HCT116 (cell line): ENCODE data around the gene LINC00632. TPM values are rescaled to one million over a fixed set of nuclear protein-coding genes. Genes with fewer than 3 reads are reported as not detected.

Experiments used
- ATAC-seq: fragments of 200-7000 bp; cut with Tn5 transposase; 2 replicates; pipeline ENCODE4 v1.9.1; 2020; ENCODE audit warnings: mild to moderate bottlenecking, moderate library complexity
- BruUV-seq: library from RNA; stranded (reverse); fragments of 400-500 nt; replicated peaks from 2 replicates; lab custom pipeline; 2021; lab: Mats Ljungman, UMichigan
- CTCF ChIA-PET: fragments of 300-600 bp; sonication (Branson Sonifier 250); formaldehyde crosslinking; loops from one replicate; lab custom pipeline; 2021; ENCODE audit warnings: antibody characterized with exemption; lab: Charles Lee
- POLR2A ChIA-PET: fragments of 300-600, 350-600 bp; sonication (Branson Sonifier 250); formaldehyde crosslinking; loops from one replicate; lab custom pipeline; 2021; ENCODE audit warnings: antibody characterized with exemption; lab: Charles Lee
- RAD21 ChIA-PET, 2 experiments: fragments of 300-600 bp; sonication (Branson Sonifier 250); formaldehyde crosslinking; loops; one replicate each; lab custom pipeline; 2023; ENCODE audit warnings: low total read pairs in 2 of 2; ENCODE audit not compliant: uncharacterized antibody in 2 of 2, unreplicated experiment in 2 of 2, low non-redundant PET in 1 of 2; lab: Charles Lee
- DNase-seq: peaks from one replicate; pipeline ENCODE4 v3.0.0-alpha.2; 2010; ENCODE audit warnings: low read depth, low spot score
- H2AFZ ChIP-seq: fragments of 200-600 bp; shearing (Covaris generic), sonication (generic); 2 replicates; pipeline ENCODE4 v1.6.1; 2017; ENCODE audit warnings: low read depth, mixed run types, mixed read lengths, antibody characterized with exemption, low read length; ENCODE audit not compliant: poor library complexity, severe bottlenecking
- H3K27ac ChIP-seq: 2 replicates; pipeline ENCODE4 v1.5.1; 2012; ENCODE audit warnings: low read depth, low read length
- H3K27me3 ChIP-seq: fragments of 200-600 bp; sonication (generic); 2 replicates; pipeline ENCODE4 v1.6.1; 2016; ENCODE audit warnings: mixed run types, low read length, mixed read lengths; ENCODE audit not compliant: insufficient read depth
- H3K36me3 ChIP-seq, 2 experiments: fragments of 200-500 bp in 1 of 2; fragments of 200-600 bp in 1 of 2; sonication (Bioruptor generic) in 1 of 2; sonication (generic) in 1 of 2; 2 replicates each; pipeline versions ENCODE4 v1.5.1 to v1.6.1; 2014 to 2016; ENCODE audit warnings: low read length in 2 of 2, inconsistent platforms in 1 of 2, mixed read lengths in 1 of 2, mixed run types in 1 of 2; ENCODE audit not compliant: insufficient read depth in 2 of 2, control insufficient read depth in 1 of 2
- H3K4me1 ChIP-seq, 2 experiments: fragments of 200-600 bp in 1 of 2; sonication (generic) in 1 of 2; 2 replicates each; pipeline versions ENCODE4 v1.5.1 to v1.6.1; 2012 to 2017; ENCODE audit warnings: low read length in 2 of 2, inconsistent platforms in 1 of 2, mild to moderate bottlenecking in 1 of 2, mixed read lengths in 1 of 2, mixed run types in 1 of 2, moderate library complexity in 1 of 2; ENCODE audit not compliant: insufficient read depth in 2 of 2, control insufficient read depth in 1 of 2
- H3K4me2 ChIP-seq: fragments of 200-600 bp; sonication (generic); 2 replicates; pipeline ENCODE4 v1.6.1; 2017; ENCODE audit warnings: mixed run types, low read length, mixed read lengths
- H3K4me3 ChIP-seq, 2 experiments: fragments of 200-600 bp in 1 of 2; sonication (generic) in 1 of 2; replicated peaks in 1 of 2; 2 replicates each; pipeline ENCODE4 v1.5.1; 2011 to 2016; ENCODE audit warnings: low read length in 2 of 2, control low read depth in 1 of 2, low read depth in 1 of 2, mild to moderate bottlenecking in 1 of 2, mixed read lengths in 1 of 2, mixed run types in 1 of 2
- H3K79me2 ChIP-seq: fragments of 200-600 bp; sonication (generic); 2 replicates; pipeline ENCODE4 v1.6.1; 2017; ENCODE audit warnings: mild to moderate bottlenecking, mixed run types, low read length, moderate library complexity, mixed read lengths; ENCODE audit not compliant: insufficient read depth
- H3K9ac ChIP-seq: fragments of 200-600 bp; sonication (generic); 2 replicates; pipeline ENCODE4 v1.6.1; 2016; ENCODE audit warnings: low read length, mixed read lengths
- H3K9me2 ChIP-seq: fragments of 200-600 bp; sonication (generic), shearing (Covaris generic); 2 replicates; pipeline ENCODE4 v1.6.1; 2017; ENCODE audit warnings: mixed run types, mild to moderate bottlenecking, moderate library complexity; ENCODE audit not compliant: insufficient read depth
- H3K9me3 ChIP-seq, 2 experiments: fragments of 200-500 bp in 1 of 2; fragments of 200-600 bp in 1 of 2; sonication (Bioruptor generic) in 1 of 2; sonication (generic) in 1 of 2; 2 replicates each; pipeline ENCODE4 v1.6.1; 2014 to 2017; ENCODE audit warnings: low read length in 2 of 2, mixed read lengths in 2 of 2, inconsistent platforms in 1 of 2, low read depth in 1 of 2, mild to moderate bottlenecking in 1 of 2, mixed run types in 1 of 2, moderate library complexity in 1 of 2; ENCODE audit not compliant: control insufficient read depth in 1 of 2, insufficient read depth in 1 of 2
- H4K20me1 ChIP-seq: fragments of 200-600 bp; sonication (generic), shearing (Covaris generic); 2 replicates; pipeline ENCODE4 v1.6.1; 2017; ENCODE audit warnings: mixed run types, mild to moderate bottlenecking, moderate library complexity; ENCODE audit not compliant: insufficient read depth
- CBX3 ChIP-seq: IDR thresholded peaks from 2 replicates; pipeline ENCODE4 v1.6.1; 2012; ENCODE audit warnings: low read depth
- CEBPB ChIP-seq: IDR thresholded peaks from 2 replicates; pipeline ENCODE4 v1.6.1; 2012; ENCODE audit warnings: low read depth
- ELF1 ChIP-seq: IDR thresholded peaks from 2 replicates; pipeline ENCODE4 v1.6.1; 2012; ENCODE audit warnings: low read depth, borderline replicate concordance
- EZH2 ChIP-seq: fragments of 200-600 bp; sonication (generic); IDR thresholded peaks from 2 replicates; pipeline ENCODE4 v1.6.1; 2017; ENCODE audit warnings: antibody characterized with exemption, mixed run types
- FOSL1 ChIP-seq: IDR thresholded peaks from 2 replicates; pipeline ENCODE4 v1.6.1; 2012; ENCODE audit warnings: low read depth
- RAD21 ChIP-seq: IDR thresholded peaks from 2 replicates; pipeline ENCODE4 v1.6.1; 2012; ENCODE audit warnings: low read depth, mild to moderate bottlenecking
- SIN3A ChIP-seq: IDR thresholded peaks from 2 replicates; pipeline ENCODE4 v1.6.1; 2012; ENCODE audit warnings: low read depth
- ZNF274 ChIP-seq: fragments of 200-500 bp; sonication (Bioruptor generic); IDR thresholded peaks from 2 replicates; pipeline ENCODE4 v1.6.1; 2014; ENCODE audit warnings: mild to moderate bottlenecking, low read depth, low read length, inconsistent platforms
- intact Hi-C: fragments of 100-400 bp; cut with micrococcal nuclease; formaldehyde crosslinking; loops from 2 replicates; pipeline ENCODE4 v1.10.0; 2022
- total RNA-seq: library from RNA; stranded (reverse); gene quantifications from one replicate; pipeline ENCODE4 v1.2.1, GENCODE V29; 2021; ENCODE audit not compliant: unreplicated experiment
- TF ChIP-seq, protein P1 (sequence below), 3 experiments: fragments of 200-600 bp in 1 of 3; sonication (generic) in 1 of 3; IDR thresholded peaks in 2 of 3; conservative IDR thresholded peaks in 1 of 3; 2 replicates each; pipeline ENCODE4 v1.5.1; 2012 to 2017; ENCODE audit warnings: low read depth in 2 of 3, low read length in 2 of 3, antibody characterized with exemption in 1 of 3, borderline replicate concordance in 1 of 3, control low read depth in 1 of 3, mild to moderate bottlenecking in 1 of 3, mixed read lengths in 1 of 3, mixed run types in 1 of 3, moderate library complexity in 1 of 3; ENCODE audit not compliant: insufficient read depth in 1 of 3
- TF ChIP-seq, protein P2 (sequence below): IDR thresholded peaks from 2 replicates; pipeline ENCODE4 v1.6.1; 2012; ENCODE audit warnings: low read depth
- TF ChIP-seq, protein P3 (sequence below): IDR thresholded peaks from 2 replicates; pipeline ENCODE4 v1.6.1; 2011; ENCODE audit warnings: mild to moderate bottlenecking, low read length, moderate library complexity; ENCODE audit not compliant: insufficient replicate concordance; ENCODE audit errors: extremely low read depth

The LINC00632 gene
- total RNA-seq, 1 experiment from 2014 or later: 0.15 TPM

DNA sequence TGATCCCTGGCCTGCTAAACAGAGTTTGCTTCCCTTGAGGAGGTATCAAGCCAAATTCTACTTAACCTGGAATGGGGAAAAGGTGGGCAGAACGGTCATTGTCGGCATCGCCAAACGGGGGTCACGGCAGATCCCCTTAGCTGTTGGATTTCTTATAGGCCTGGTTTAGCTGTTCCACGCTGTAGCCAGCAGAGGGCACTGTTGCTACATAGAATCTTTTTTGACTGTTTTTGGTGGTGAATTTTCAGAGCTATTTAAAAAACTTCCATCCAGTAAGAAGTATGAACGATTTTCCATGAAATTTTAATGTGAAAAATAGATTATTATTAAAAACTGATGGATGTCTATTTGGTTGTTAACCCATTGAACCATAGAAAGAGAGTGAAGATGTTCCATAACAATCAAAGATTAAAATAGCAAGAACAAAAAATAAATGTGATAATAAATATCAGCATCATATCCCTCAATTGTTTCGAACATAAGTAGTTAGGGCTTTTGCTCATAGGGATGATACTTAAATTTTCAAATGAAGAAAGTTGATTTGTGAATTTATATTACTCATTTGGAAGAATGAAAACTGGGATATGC, 56.6 kb downstream of the LINC00632 start:
- Histone ChIP-seq H3K79me2 (no peaks in the 10 kb centered on the region), H3K27me3 (no peaks in the 10 kb centered on the region), H4K20me1 (no peaks in the 10 kb centered on the region), H3K4me2 (no peak overlapping the region), H3K36me3 (no peaks in the 10 kb centered on the region), H3K27ac (no peak overlapping the region), H3K4me1 (no peaks in the 10 kb centered on the region), H2AFZ (no peak overlapping the region), H3K9me2 (no peaks in the 10 kb centered on the region), H3K4me3 (no peak overlapping the region), H3K9ac (no peak overlapping the region), H3K9me3 (no peaks in the 10 kb centered on the region)
- DNase-seq: no peak
- ATAC-seq: no peak
- POLR2A ChIA-PET: no interaction called here
- CTCF ChIA-PET: no interaction called here
- RAD21 ChIA-PET: no interaction called here
- intact Hi-C loops: no loop called here
- TF ChIP-seq ZNF274 (no peak), RAD21 (peak; percentile 31; the same call in 1 of the 2 replicates)
- TF ChIP-seq, protein P1, sequence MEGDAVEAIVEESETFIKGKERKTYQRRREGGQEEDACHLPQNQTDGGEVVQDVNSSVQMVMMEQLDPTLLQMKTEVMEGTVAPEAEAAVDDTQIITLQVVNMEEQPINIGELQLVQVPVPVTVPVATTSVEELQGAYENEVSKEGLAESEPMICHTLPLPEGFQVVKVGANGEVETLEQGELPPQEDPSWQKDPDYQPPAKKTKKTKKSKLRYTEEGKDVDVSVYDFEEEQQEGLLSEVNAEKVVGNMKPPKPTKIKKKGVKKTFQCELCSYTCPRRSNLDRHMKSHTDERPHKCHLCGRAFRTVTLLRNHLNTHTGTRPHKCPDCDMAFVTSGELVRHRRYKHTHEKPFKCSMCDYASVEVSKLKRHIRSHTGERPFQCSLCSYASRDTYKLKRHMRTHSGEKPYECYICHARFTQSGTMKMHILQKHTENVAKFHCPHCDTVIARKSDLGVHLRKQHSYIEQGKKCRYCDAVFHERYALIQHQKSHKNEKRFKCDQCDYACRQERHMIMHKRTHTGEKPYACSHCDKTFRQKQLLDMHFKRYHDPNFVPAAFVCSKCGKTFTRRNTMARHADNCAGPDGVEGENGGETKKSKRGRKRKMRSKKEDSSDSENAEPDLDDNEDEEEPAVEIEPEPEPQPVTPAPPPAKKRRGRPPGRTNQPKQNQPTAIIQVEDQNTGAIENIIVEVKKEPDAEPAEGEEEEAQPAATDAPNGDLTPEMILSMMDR (IDR thresholded peaks at IDR 0.05 in 2 of 3, conservative IDR thresholded peaks at IDR 0.05 in 1 of 3; ENCODE audit: borderline replicate concordance in 1 of 3, insufficient read depth in 1 of 3, low read depth in 2 of 3, low read length in 2 of 3): peak in 2 of 3 experiments; percentile 49 to 50; a peak in 4 of 6 replicates
- BruUV-seq: no TSS peak

DNA sequence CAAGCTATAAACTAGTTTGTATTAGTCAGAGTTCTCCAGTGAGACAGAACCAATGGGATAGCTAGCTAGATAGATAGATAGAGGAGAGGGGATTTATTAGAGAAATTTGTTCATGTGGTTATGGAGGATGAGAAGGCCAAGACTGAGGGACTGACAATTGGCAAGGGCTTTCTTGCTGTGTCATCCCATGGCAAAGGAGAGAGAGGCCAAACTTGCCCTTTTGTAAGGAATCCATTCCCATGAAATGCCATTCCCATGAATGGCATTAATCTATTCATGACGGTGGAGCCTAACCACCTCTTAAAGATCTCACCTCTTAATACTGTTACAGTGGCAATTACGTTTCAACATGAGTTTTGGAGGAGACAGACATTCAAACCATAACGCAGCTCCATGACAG, 58.1 kb downstream of the LINC00632 start:
- Histone ChIP-seq H3K9me3 (no peaks in the 10 kb centered on the region), H3K4me1 (no peaks in the 10 kb centered on the region), H3K36me3 (no peaks in the 10 kb centered on the region), H3K4me3 (no peak overlapping the region), H2AFZ (no peak overlapping the region), H3K27ac (no peak overlapping the region), H3K4me2 (no peak overlapping the region), H4K20me1 (no peaks in the 10 kb centered on the region), H3K27me3 (no peaks in the 10 kb centered on the region), H3K9me2 (no peaks in the 10 kb centered on the region), H3K9ac (no peak overlapping the region), H3K79me2 (no peaks in the 10 kb centered on the region)
- RAD21 ChIA-PET: no interaction called here
- ATAC-seq: no peak
- POLR2A ChIA-PET: no interaction called here
- no peak for DNase-seq
- CTCF ChIA-PET: no interaction called here
- intact Hi-C loops: no loop called here
- no TSS peak for BruUV-seq
- TF ChIP-seq, protein P2, sequence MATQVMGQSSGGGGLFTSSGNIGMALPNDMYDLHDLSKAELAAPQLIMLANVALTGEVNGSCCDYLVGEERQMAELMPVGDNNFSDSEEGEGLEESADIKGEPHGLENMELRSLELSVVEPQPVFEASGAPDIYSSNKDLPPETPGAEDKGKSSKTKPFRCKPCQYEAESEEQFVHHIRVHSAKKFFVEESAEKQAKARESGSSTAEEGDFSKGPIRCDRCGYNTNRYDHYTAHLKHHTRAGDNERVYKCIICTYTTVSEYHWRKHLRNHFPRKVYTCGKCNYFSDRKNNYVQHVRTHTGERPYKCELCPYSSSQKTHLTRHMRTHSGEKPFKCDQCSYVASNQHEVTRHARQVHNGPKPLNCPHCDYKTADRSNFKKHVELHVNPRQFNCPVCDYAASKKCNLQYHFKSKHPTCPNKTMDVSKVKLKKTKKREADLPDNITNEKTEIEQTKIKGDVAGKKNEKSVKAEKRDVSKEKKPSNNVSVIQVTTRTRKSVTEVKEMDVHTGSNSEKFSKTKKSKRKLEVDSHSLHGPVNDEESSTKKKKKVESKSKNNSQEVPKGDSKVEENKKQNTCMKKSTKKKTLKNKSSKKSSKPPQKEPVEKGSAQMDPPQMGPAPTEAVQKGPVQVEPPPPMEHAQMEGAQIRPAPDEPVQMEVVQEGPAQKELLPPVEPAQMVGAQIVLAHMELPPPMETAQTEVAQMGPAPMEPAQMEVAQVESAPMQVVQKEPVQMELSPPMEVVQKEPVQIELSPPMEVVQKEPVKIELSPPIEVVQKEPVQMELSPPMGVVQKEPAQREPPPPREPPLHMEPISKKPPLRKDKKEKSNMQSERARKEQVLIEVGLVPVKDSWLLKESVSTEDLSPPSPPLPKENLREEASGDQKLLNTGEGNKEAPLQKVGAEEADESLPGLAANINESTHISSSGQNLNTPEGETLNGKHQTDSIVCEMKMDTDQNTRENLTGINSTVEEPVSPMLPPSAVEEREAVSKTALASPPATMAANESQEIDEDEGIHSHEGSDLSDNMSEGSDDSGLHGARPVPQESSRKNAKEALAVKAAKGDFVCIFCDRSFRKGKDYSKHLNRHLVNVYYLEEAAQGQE: no peak
- TF ChIP-seq CBX3: no peak
- TF ChIP-seq FOSL1: no peak
- TF ChIP-seq CEBPB: no peak
- no peak for TF ChIP-seq EZH2
- TF ChIP-seq RAD21: no peak
- no peak for TF ChIP-seq ELF1
- TF ChIP-seq SIN3A: no peak
- no peak for TF ChIP-seq ZNF274
- TF ChIP-seq, protein P3, sequence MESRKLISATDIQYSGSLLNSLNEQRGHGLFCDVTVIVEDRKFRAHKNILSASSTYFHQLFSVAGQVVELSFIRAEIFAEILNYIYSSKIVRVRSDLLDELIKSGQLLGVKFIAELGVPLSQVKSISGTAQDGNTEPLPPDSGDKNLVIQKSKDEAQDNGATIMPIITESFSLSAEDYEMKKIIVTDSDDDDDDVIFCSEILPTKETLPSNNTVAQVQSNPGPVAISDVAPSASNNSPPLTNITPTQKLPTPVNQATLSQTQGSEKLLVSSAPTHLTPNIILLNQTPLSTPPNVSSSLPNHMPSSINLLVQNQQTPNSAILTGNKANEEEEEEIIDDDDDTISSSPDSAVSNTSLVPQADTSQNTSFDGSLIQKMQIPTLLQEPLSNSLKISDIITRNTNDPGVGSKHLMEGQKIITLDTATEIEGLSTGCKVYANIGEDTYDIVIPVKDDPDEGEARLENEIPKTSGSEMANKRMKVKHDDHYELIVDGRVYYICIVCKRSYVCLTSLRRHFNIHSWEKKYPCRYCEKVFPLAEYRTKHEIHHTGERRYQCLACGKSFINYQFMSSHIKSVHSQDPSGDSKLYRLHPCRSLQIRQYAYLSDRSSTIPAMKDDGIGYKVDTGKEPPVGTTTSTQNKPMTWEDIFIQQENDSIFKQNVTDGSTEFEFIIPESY: no peak
